A549 (cell line): ENCODE data around the gene ZNF800.
"Not testable (repeated sequence)": the region's sequence is repeated elsewhere in the genome, so short reads cannot be mapped to it uniquely, and the experiment has no call there.

Source experiments
- POLR2A ChIP-seq: IDR thresholded peaks from 2 replicates; pipeline ENCODE4 v1.6.1; 2012; ENCODE audit warnings: mild to moderate bottlenecking, low read length
- TF ChIP-seq, protein P1 (sequence below): IDR thresholded peaks from 2 replicates; pipeline ENCODE4 v1.6.1; 2012

GRCh38 chr7:127395104-127395503 lies 2.6 kb upstream of the ZNF800 start:
- TF ChIP-seq, protein P1, sequence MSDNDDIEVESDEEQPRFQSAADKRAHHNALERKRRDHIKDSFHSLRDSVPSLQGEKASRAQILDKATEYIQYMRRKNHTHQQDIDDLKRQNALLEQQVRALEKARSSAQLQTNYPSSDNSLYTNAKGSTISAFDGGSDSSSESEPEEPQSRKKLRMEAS, result not testable (repeated sequence)
- not testable (repeated sequence) for TF ChIP-seq POLR2A
